Memory B cell (primary cell): Measurements from ENCODE around the gene NEK6.

Experiments used
- ATAC-seq: fragments of 150-1000 bp; cut with Tn5 transposase; 2 replicates; pipeline ENCODE4 v1.10.0; 2021; ENCODE audit warnings: low read depth, mild to moderate bottlenecking, moderate library complexity
- DNase-seq, 2 donors: peaks; one replicate each; pipeline ENCODE4 v3.0.0; 2022; ENCODE audit warnings: low spot score in 2 of 2
- H3K27ac Mint-ChIP-seq: one replicate; pipeline ENCODE4 v1.8.0; 2022; ENCODE audit warnings: mild to moderate bottlenecking, moderate library complexity, mixed read lengths
- H3K27me3 Mint-ChIP-seq: one replicate; pipeline ENCODE4 v1.8.0; 2022; ENCODE audit warnings: mixed read lengths
- H3K36me3 Mint-ChIP-seq: one replicate; pipeline ENCODE4 v1.8.0; 2022; ENCODE audit warnings: mild to moderate bottlenecking, mixed read lengths
- H3K4me1 Mint-ChIP-seq: one replicate; pipeline ENCODE4 v1.8.0; 2022; ENCODE audit warnings: mixed read lengths
- H3K4me3 Mint-ChIP-seq: one replicate; pipeline ENCODE4 v1.8.0; 2022; ENCODE audit warnings: mild to moderate bottlenecking, moderate library complexity, mixed read lengths
- H3K9me3 Mint-ChIP-seq: one replicate; pipeline ENCODE4 v1.8.0; 2022; ENCODE audit warnings: mixed read lengths

The NEK6 gene

DNA sequence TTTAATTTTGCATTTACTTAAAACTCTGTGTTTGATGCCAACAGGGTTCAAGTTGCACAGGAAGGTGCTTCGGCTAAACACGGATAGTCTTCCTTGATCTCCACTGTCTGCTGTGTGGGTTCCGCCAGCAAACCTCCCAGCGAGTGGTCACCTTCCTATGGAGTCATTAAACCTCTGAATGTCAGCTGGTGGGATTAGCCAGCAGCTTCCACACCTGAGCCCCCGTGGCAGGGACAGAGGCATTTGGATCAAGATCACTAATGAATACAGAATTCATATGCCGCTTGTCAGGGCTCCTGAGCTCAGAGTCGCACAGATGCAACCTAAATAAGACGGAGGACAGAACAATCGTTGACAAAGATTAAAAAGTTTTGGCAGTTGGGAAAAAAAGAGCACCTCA, 118.0 kb downstream of the NEK6 start:
- Mint-ChIP-seq H3K27ac (no peak overlapping the region), H3K36me3 (peaks cover 16% of the 10 kb centered on the region)

DNA sequence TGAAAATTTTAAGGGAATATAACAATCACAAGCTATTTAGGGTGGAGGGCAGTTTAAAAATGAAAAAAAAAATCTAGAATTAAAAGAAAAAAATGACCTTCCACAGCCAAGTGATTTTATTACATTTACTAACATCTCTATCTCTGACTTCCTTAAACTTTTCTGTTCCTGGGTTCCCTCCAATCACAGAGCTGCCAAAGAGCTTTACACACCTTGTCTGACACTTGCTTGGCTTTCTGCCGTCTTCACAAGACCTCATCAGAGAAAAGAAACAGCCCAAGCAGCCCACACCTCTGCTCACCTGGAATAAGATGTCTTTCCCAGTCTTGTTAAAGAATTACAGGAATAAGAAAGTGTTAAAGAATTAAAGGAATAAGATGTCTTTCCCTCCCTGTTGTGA, 118.6 kb downstream of the NEK6 start:
- H3K4me1 Mint-ChIP-seq, result peaks cover 9% of the 10 kb centered on the region
- peaks cover 16% of the 10 kb centered on the region for H3K36me3 Mint-ChIP-seq
- H3K27me3 Mint-ChIP-seq, result no peaks in the 10 kb centered on the region
- ATAC-seq (no peak), DNase-seq (no peak)
- peaks cover 2% of the 10 kb centered on the region for H3K9me3 Mint-ChIP-seq
- H3K4me3 Mint-ChIP-seq, result no peak overlapping the region
- no peak overlapping the region for H3K27ac Mint-ChIP-seq

More for the DNA sequence above, 118.0 kb downstream of the NEK6 start:
- no peak for ATAC-seq
- Mint-ChIP-seq H3K27me3 (no peaks in the 10 kb centered on the region), H3K4me1 (peaks cover 9% of the 10 kb centered on the region), H3K4me3 (no peak overlapping the region), H3K9me3 (peaks cover 2% of the 10 kb centered on the region)
- DNase-seq, result no peak

DNA sequence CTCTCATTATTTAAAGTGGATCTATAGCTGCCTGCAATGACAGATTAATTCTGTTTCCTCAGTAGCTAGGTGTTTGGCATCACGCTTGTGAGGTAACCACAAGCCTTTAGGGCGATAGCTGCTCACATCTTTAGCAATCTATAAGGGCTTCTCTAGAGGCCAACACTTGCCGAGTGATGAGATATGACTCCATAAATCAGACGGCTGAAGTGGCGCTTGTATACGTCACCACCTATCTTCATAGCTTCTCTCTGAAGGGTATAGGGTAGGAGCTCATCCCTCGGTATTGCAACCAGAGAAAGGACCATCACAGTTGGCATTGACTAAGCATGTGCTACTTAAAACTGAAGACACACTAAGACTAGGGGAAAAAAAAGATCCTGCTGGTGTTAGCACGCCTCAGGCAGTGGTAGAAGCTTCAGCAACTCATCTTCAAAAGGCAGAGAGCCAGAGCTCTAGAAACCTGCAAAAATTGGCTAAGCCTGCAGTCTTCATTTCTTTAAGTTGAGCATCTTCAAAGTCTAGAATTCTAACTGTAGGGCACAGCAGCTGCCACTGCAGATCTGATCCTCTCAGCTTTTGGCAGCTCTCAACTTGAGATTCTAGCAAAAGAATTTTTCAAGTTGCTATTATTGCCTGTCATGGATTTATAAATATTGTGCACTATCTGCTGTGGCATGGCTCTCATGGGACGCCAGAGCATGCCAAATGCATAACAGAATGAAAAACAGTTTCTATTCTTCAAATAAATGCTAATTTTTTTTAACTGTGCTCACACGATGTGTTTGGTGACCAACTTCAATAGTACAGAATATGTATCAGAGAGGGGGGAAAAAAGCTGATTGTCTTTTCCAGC, 120.0 kb downstream of the NEK6 start:
- Mint-ChIP-seq H3K36me3 (peaks cover 13% of the 10 kb centered on the region), H3K27ac (peak overlapping the region; percentile 20), H3K4me3 (no peak overlapping the region), H3K9me3 (peaks cover 2% of the 10 kb centered on the region), H3K4me1 (peaks cover 4% of the 10 kb centered on the region), H3K27me3 (no peaks in the 10 kb centered on the region)
- DNase-seq (no peak), ATAC-seq (no peak)

DNA sequence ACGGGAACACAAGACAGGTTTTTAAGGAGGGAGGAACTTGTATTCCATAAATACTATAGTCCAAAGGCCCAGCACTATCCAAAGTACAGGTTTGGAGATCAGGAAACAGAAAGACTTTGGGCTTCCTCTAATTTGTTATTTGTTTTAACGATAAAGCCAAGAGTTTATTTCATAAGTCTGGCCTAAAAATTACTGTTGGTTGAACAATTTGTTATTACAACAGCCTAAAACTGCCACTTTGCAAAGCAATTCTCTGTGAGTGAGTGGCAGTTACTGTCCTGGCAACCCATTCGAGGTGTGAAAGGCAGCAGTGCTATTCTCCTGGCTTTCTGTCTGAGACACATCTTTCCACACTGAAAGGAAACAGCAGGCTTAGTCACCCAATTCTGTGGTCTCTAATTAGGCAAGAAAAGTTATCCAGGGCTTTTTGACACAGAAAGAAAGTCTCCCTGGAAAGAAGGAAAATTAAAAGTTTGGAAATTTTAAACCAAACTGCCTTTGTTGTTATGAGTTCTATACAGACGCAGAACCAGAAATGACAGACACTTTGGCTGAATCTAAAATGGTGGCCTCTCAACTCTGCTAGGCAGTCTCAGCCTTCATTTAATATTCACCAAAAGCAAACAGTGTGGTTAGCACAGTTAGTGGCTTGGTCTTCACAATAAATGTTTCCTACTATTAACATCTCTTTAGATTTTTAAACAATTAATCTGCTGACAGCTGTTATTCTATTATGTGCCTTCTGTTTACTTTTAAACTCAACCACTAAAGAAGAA, 123.6 kb downstream of the NEK6 start:
- Mint-ChIP-seq H3K4me1 (peaks cover under 1% of the 10 kb centered on the region), H3K9me3 (no peaks in the 10 kb centered on the region), H3K27ac (no peak overlapping the region), H3K36me3 (peaks cover 7% of the 10 kb centered on the region), H3K27me3 (no peaks in the 10 kb centered on the region), H3K4me3 (no peak overlapping the region)
- ATAC-seq, result no peak
- DNase-seq, result no peak

DNA sequence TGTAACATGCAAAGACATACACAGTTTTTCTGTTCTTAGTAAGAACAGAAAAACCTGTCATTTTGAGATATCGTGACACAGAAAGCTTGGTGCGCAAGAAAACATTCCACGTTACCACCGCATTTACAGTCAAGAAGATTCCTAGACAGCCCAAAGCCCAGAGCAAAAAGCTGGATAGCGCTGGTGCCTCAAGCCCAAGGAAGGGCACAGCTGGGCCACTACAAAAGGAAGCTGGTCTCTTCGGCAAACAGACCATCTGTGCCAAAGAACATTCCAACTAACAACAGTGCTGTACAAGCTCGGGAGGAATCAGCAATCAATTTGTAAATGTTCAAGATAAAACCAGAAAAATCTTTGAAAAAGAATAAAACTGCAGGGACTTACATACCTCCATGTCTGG, 126.5 kb downstream of the NEK6 start:
- ATAC-seq, result no peak
- no peak overlapping the region for H3K27ac Mint-ChIP-seq

DNA sequence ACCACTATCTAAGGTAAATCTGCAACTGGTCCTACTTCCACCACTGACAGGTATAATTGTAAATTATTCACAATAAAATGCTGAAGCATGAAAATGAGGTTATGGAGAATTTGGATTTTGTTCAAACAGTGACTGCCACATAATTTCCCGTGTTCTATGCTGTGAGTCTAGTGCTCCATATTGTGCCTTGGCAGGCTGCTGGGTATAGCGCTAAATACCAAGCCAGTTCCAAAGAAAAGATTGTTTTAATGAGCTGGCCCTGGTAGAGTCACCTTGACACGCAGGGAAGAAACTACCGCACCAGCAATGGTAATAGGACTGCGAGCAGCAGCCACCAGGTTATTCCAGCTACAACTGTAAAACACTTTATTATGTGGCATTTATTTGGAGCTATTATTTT, 127.1 kb downstream of the NEK6 start:
- Mint-ChIP-seq H3K9me3 (no peaks in the 10 kb centered on the region), H3K36me3 (peaks cover 8% of the 10 kb centered on the region), H3K27ac (no peak overlapping the region), H3K4me1 (peaks cover 22% of the 10 kb centered on the region), H3K4me3 (no peak overlapping the region), H3K27me3 (no peaks in the 10 kb centered on the region)
- no peak for DNase-seq
- ATAC-seq, result no peak

More for the DNA sequence above, 126.5 kb downstream of the NEK6 start:
- Mint-ChIP-seq H3K4me3 (no peak overlapping the region), H3K36me3 (peaks cover 6% of the 10 kb centered on the region), H3K9me3 (no peaks in the 10 kb centered on the region), H3K27me3 (no peaks in the 10 kb centered on the region), H3K4me1 (peaks cover 15% of the 10 kb centered on the region)
- DNase-seq, result no peak

DNA sequence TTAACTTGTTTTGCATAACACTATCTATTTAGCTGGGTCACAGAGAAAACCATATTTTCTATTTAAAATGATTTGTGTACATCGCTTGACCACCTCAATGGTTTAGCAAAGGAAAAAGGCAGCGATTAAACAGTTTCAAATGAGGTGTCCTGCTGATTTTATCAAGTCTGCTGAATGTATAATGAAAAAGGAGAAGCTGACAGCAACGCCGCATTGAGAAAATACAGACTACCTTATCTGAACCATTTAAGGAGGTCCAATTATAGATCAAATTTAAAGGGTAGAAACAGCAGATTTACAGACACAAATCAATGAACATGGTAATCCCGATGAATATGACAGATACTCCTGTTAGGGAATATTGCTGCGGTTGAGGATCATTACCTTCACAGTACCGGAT, 127.9 kb downstream of the NEK6 start:
- no peaks in the 10 kb centered on the region for H3K9me3 Mint-ChIP-seq
- H3K4me1 Mint-ChIP-seq, result peaks cover 22% of the 10 kb centered on the region
- H3K27ac Mint-ChIP-seq, result no peak overlapping the region
- ATAC-seq, result no peak
- no peaks in the 10 kb centered on the region for H3K27me3 Mint-ChIP-seq
- DNase-seq, result no peak
- H3K4me3 Mint-ChIP-seq, result no peak overlapping the region
- H3K36me3 Mint-ChIP-seq, result peaks cover 6% of the 10 kb centered on the region

DNA sequence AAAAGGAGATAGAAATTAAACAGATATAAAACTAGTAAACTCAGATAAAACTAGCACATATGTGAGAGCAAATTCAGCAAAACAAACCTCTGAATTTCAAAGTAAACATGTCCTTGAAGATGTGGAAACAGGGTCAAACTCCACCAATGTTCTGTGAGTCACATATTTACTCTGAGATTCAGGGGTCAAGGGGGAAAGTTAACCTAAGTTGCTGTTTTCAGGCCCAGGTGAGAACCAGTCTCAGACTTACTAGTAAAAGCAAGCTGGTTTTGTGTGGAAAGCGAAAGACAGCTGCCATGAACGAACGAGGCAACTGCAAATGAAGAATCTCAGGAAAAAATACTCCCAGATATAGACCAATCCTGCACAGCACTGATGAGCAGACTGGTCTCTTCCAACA, 128.5 kb downstream of the NEK6 start:
- no peak for DNase-seq
- Mint-ChIP-seq H3K9me3 (no peaks in the 10 kb centered on the region), H3K27me3 (no peaks in the 10 kb centered on the region), H3K36me3 (peaks cover 9% of the 10 kb centered on the region), H3K4me3 (no peak overlapping the region), H3K4me1 (peaks cover 26% of the 10 kb centered on the region), H3K27ac (no peak overlapping the region)
- no peak for ATAC-seq

DNA sequence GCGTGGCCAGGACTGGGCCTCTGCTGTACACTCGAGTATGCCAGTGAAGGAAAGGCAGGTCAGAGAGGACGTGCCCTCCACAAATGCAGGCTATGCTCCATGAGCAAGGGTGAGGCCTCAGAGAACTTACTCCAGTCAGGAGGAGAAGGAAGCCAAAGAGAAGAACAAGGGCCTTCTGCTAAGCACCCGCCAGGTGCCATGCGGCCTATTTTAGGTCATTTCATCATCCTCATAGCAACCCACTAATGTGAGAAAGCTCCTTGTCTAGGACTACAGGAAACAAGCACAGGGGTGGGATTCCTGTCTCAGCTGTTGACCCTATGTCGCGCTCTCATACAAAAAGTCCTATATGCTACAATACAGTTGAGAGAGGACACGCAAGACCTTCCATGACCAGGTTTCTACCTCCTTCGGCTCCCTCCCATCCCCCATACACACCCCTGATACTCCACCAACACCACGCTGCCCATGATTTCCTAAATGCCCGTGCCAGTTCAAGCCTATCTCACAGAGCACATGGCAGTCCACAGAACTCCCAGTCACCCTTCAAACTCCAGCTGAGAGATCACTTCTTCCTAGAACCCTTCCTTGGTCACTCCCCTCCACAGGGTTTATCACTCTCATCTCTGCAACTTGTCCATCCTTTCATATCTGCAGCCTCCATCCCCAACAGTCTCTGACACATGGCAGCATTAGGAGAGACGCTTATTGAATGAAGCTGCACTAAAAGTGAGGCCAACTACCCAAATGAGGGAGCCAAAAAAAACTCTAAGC, 130.7 kb downstream of the NEK6 start:
- DNase-seq, result no peak
- peaks cover 7% of the 10 kb centered on the region for H3K36me3 Mint-ChIP-seq
- ATAC-seq, result no peak
- no peaks in the 10 kb centered on the region for H3K9me3 Mint-ChIP-seq
- no peak overlapping the region for H3K4me3 Mint-ChIP-seq
- no peak overlapping the region for H3K27ac Mint-ChIP-seq
- H3K4me1 Mint-ChIP-seq, result peaks cover 26% of the 10 kb centered on the region
- no peaks in the 10 kb centered on the region for H3K27me3 Mint-ChIP-seq

DNA sequence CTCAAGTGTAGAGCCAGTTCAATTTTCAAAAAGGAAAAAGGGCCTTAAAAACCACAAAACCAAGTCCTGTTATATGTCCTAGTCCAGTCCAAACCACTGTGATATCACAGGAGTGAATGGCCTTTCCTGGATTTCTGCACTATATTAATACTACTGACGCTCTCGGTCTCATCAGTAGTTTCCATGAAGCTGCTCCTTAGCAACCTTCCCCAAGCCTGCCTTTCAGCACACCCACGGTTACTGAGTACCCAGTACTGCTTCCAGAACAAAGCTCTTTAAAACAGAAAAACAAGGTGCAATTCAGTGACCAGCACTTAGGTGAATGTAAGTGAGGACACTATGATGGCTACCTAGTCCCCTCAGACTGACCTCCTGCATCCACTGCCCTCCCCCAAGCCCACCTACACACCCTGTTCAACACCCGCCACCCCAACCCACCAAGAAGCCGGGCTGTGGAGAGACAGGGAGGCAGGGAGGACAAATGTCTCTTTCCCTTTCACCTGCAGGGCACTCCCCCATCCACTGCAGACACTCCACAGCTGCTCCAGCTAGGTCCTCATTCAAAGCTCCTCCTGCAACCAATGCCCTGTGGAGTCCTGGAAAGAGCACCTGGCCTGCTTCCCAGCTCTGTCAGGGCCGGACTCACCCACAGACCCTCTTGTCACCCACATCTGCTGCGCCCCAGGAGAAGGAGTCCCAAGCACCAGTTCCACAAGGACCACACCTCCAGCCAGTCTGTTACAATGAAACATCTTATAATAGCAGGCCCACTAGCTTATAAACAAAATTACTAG, 131.6 kb downstream of the NEK6 start:
- H3K4me3 Mint-ChIP-seq, result no peak overlapping the region
- ATAC-seq, result no peak
- H3K9me3 Mint-ChIP-seq, result no peaks in the 10 kb centered on the region

DNA sequence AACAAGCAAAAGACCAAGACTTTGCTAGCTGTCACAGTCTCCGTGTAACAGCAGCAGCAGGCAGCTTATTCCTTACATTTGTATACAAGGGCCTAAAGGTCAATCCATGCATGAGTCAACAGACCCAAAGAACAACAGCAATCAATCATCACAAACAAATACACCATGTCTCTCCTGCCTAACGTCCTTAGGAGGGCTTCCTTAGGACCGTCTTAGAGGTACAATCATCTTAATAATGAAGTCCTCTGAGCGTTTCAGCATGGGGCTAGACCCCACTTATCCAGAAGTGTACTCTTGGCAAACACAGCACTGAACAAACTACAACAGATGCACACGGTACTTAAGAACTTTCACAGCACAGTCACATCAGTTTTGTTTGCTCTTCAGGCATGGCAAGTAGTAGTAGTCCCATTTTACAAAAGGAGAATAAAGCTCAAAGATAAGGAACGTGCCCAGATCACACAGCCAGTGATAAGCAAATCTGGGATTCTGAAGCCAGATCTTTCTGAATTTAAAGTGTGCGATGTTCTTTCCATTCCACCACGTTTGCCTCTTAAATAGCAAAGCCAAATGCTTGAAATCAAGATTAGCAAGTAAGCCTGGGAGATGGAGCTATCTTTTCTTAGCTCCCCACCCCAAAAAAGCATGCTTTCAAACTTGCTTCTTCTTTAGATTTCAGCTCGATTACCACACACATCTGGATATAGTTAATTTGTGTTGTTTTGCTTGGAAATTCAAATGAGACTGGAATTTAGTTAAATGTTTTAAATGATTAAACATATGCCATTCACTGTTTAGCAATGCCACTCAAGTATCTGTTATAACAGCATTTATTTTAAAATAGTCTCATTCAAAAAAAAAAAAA, 133.3 kb downstream of the NEK6 start:
- no peak for ATAC-seq
- Mint-ChIP-seq H3K4me1 (peaks cover 26% of the 10 kb centered on the region), H3K36me3 (peaks cover 9% of the 10 kb centered on the region), H3K27ac (peak overlapping the region; percentile 45), H3K27me3 (no peaks in the 10 kb centered on the region), H3K9me3 (no peaks in the 10 kb centered on the region), H3K4me3 (no peak overlapping the region)
- no peak for DNase-seq

More for the DNA sequence above, 131.6 kb downstream of the NEK6 start:
- DNase-seq, result no peak
- H3K27ac Mint-ChIP-seq, result no peak overlapping the region
- H3K27me3 Mint-ChIP-seq, result no peaks in the 10 kb centered on the region
- peaks cover 26% of the 10 kb centered on the region for H3K4me1 Mint-ChIP-seq
- H3K36me3 Mint-ChIP-seq, result peaks cover 7% of the 10 kb centered on the region

DNA sequence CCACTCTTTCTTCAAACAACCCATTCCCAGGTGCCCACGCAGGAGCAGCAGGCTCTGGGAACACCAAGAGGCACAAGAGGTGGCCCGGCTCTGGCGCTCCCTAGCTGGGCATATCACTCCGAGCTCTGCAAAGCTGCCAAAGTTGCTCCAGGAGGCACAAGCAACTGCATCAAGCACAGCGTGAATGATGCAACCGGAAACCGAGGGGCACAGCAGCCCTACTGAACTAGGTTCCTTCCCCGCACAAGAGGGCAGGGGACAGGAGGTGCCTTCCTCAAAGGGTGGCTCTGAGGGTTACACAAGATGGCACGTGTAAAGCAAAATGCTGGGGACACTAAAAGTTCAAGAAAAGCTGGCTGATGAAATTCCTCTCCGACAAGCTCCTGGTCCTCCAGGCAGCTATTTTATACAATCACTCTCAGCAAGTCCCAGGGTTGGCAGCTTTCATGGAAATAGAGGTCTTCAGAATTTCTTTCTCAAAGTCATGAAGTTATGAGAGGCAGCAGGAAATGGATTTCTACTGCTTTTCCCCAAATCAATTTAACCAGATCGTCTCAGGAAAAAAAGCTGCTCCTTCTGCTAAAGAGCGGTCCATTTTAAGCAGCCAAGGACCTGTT, 134.6 kb downstream of the NEK6 start:
- H3K27me3 Mint-ChIP-seq, result no peaks in the 10 kb centered on the region
- H3K4me3 Mint-ChIP-seq, result no peak overlapping the region
- no peak for DNase-seq
- no peak for ATAC-seq
- no peak overlapping the region for H3K27ac Mint-ChIP-seq
- peaks cover 26% of the 10 kb centered on the region for H3K4me1 Mint-ChIP-seq
- no peaks in the 10 kb centered on the region for H3K9me3 Mint-ChIP-seq
- peaks cover 11% of the 10 kb centered on the region for H3K36me3 Mint-ChIP-seq
